HUDEP-2 (cell line): ENCODE data around the gene FGFRL1.
"Not testable (repeated sequence)": the region's sequence is repeated elsewhere in the genome, so short reads cannot be mapped to it uniquely, and the experiment has no call there.

Experiments
- DNase-seq, 76 experiments: peaks; one replicate each; lab custom pipeline; 2025; ENCODE audit not compliant: unreplicated experiment in 76 of 76; lab: John Stamatoyannopoulos, UW

The FGFRL1 gene

GRCh38 chr4:991451-992296, 19.8 kb upstream of the FGFRL1 start:
- no peak for DNase-seq

GRCh38 chr4:992297-993110, 18.9 kb upstream of the FGFRL1 start:
- DNase-seq, result no peak

GRCh38 chr4:993111-994029, 18.1 kb upstream of the FGFRL1 start, which contains the start of gene SLC26A1:
Gene SLC26A1, minus strand, starts transcription at chr4:993404. Its CDS starts 1,701 bp downstream, at chr4:991703.
- no peak for DNase-seq

GRCh38 chr4:995311-996026, 16.0 kb upstream of the FGFRL1 start:
- peak in 6 of 76 experiments; percentile 14 to 61 (median 32) for DNase-seq

GRCh38 chr4:996030-996996, 15.1 kb upstream of the FGFRL1 start:
- DNase-seq, result peak in 74 of 76 experiments; percentile 39 to 94 (median 80)

GRCh38 chr4:996997-997374, 14.4 kb upstream of the FGFRL1 start:
- DNase-seq, result peak in 6 of 76 experiments; percentile 19 to 67 (median 38)

- peak in 25 of 76 experiments; percentile 12 to 73 (median 37) for DNase-seq
Observed at GRCh38 chr4:997375-998071, 13.9 kb upstream of the FGFRL1 start.

- peak in 16 of 76 experiments; percentile 6 to 62 (median 37) for DNase-seq
Observed at GRCh38 chr4:998096-998691, 13.2 kb upstream of the FGFRL1 start.

- DNase-seq, result not testable (repeated sequence)
Observed at GRCh38 chr4:999240-999863, 12.1 kb upstream of the FGFRL1 start.

GRCh38 chr4:999882-1000425, 11.5 kb upstream of the FGFRL1 start:
- no peak for DNase-seq

GRCh38 chr4:1000686-1001260, 10.7 kb upstream of the FGFRL1 start:
- no peak for DNase-seq

GRCh38 chr4:1001561-1002130, 9.8 kb upstream of the FGFRL1 start:
- DNase-seq, result no peak

GRCh38 chr4:1002131-1002630, 9.2 kb upstream of the FGFRL1 start:
- DNase-seq, result peak in 7 of 76 experiments; percentile 16 to 41 (median 19)

- no peak for DNase-seq
Observed at GRCh38 chr4:1002631-1003251, 8.7 kb upstream of the FGFRL1 start.

- DNase-seq, result no peak
Observed at GRCh38 chr4:1003271-1004070, 8.0 kb upstream of the FGFRL1 start.
